ENCODE data around the gene PPT2. TPM values are rescaled to one million over a fixed set of nuclear protein-coding genes. Genes with fewer than 3 reads are reported as not detected.

Gene PPT2
- total and polyA plus RNA-seq, 2 of the 13 experiments (the other 11 are each of a cell fraction or from before 2014, with no cell fraction given): 39.2 to 61.8 TPM

- TF ChIP-seq ZBTB4 (CRISPR knock-in tag; IDR thresholded peaks at IDR 0.05; ENCODE audit: borderline replicate concordance): peak; percentile 32; the same call in 1 of the 2 replicates
- no peak for TF ChIP-seq ZNF451 (CRISPR knock-in tag; IDR thresholded peaks at IDR 0.05)
- 0 out of 2 replicates have a peak, but pooled peaks have one; percentile 13 for TF ChIP-seq DPF2 (CRISPR knock-in tag; IDR thresholded peaks at IDR 0.05; ENCODE audit: borderline replicate concordance, low read depth)
- no peak for TF ChIP-seq FOXO1 (CRISPR knock-in tag; IDR thresholded peaks at IDR 0.05)
- TF ChIP-seq ZNF431 (CRISPR knock-in tag; IDR thresholded peaks at IDR 0.05; ENCODE audit: borderline replicate concordance, low read depth): 0 out of 2 replicates have a peak, but pooled peaks have one; percentile 14
- TF ChIP-seq ATF7 (IDR thresholded peaks at IDR 0.05): no peak
- no peak; the same call in 1 of the 2 replicates for TF ChIP-seq ATF7 (CRISPR knock-in tag; IDR thresholded peaks at IDR 0.05)
- 0 out of 2 replicates have a peak, but pooled peaks have one; percentile 9 for TF ChIP-seq ZNF333 (CRISPR knock-in tag; IDR thresholded peaks at IDR 0.05; ENCODE audit: borderline replicate concordance)
- 0 out of 2 replicates have a peak, but pooled peaks have one; percentile 35 for TF ChIP-seq ZNF567 (CRISPR knock-in tag; IDR thresholded peaks at IDR 0.05; ENCODE audit: borderline replicate concordance)
- TF ChIP-seq PBX2 (CRISPR knock-in tag; IDR thresholded peaks at IDR 0.05): no peak; the same call in 1 of the 2 replicates
These were observed 43.0 kb downstream of the PPT2 start (continued) for GRCh38 chr6:32196682-32197616.
